BE2C (cell line): Measurements from ENCODE around the gene OXT.

ENCODE experiments used
- DNase-seq: peaks from one replicate; pipeline ENCODE4 v3.0.0-alpha.2; 2020
- H3K27me3 ChIP-seq: fragments of 250-450 bp; sonication (Bioruptor Pico); 2 replicates; pipeline ENCODE4 v1.5.1; 2020; ENCODE audit warnings: mild to moderate bottlenecking
- H3K36me3 ChIP-seq: fragments of 250-450 bp; sonication (Bioruptor Pico); 2 replicates; pipeline ENCODE4 v1.5.1; 2020; ENCODE audit warnings: mild to moderate bottlenecking
- H3K4me1 ChIP-seq: fragments of 250-450 bp; sonication (Bioruptor Pico); 2 replicates; pipeline ENCODE4 v1.5.1; 2020
- H3K4me3 ChIP-seq: 2 replicates; pipeline ENCODE4 v1.5.1; 2011; ENCODE audit warnings: low read depth, low read length
- H3K9me3 ChIP-seq: fragments of 250-450 bp; sonication (Bioruptor Pico); 2 replicates; pipeline ENCODE4 v1.5.1; 2020
- TF ChIP-seq, protein P1 (sequence below): IDR thresholded peaks from 2 replicates; pipeline ENCODE4 v1.5.1; 2012; ENCODE audit warnings: mild to moderate bottlenecking, low read depth, low read length

OXT gene

GRCh38 chr20:3037654-3038053 is 33.8 kb upstream of the OXT start:
- no peaks in the 10 kb centered on the region for H3K9me3 ChIP-seq
- H3K4me3 ChIP-seq: no peak overlapping the region
- H3K36me3 ChIP-seq: no peaks in the 10 kb centered on the region
- H3K4me1 ChIP-seq: no peaks in the 10 kb centered on the region
- TF ChIP-seq, protein P1, sequence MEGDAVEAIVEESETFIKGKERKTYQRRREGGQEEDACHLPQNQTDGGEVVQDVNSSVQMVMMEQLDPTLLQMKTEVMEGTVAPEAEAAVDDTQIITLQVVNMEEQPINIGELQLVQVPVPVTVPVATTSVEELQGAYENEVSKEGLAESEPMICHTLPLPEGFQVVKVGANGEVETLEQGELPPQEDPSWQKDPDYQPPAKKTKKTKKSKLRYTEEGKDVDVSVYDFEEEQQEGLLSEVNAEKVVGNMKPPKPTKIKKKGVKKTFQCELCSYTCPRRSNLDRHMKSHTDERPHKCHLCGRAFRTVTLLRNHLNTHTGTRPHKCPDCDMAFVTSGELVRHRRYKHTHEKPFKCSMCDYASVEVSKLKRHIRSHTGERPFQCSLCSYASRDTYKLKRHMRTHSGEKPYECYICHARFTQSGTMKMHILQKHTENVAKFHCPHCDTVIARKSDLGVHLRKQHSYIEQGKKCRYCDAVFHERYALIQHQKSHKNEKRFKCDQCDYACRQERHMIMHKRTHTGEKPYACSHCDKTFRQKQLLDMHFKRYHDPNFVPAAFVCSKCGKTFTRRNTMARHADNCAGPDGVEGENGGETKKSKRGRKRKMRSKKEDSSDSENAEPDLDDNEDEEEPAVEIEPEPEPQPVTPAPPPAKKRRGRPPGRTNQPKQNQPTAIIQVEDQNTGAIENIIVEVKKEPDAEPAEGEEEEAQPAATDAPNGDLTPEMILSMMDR: no peak
- H3K27me3 ChIP-seq: no peaks in the 10 kb centered on the region
- DNase-seq: no peak

DNA sequence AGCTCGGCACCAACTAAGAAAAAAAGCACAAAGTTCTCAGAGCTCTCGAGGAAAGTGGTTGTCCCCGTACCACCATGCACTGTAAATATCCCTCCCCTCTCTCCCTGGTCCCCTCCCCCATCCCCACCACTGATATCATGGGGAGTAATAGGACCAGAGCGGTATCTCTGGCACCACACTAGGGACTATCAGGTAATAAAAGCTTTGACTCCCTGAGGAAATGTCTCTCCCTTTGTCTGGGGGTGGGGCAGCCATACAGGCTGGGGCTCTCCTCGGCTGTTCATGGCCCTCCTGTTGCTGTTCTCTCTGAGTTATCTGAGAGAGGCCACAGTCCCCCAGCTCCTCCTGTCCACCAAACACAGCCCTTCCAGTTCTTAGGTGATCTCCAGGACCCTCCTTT is 33.0 kb upstream of the OXT start:
- DNase-seq: no peak
- no peaks in the 10 kb centered on the region for H3K9me3 ChIP-seq
- no peaks in the 10 kb centered on the region for H3K27me3 ChIP-seq
- no peak overlapping the region for H3K4me3 ChIP-seq
- TF ChIP-seq, protein P1: no peak
- H3K4me1 ChIP-seq: no peaks in the 10 kb centered on the region
- H3K36me3 ChIP-seq: no peaks in the 10 kb centered on the region

DNA sequence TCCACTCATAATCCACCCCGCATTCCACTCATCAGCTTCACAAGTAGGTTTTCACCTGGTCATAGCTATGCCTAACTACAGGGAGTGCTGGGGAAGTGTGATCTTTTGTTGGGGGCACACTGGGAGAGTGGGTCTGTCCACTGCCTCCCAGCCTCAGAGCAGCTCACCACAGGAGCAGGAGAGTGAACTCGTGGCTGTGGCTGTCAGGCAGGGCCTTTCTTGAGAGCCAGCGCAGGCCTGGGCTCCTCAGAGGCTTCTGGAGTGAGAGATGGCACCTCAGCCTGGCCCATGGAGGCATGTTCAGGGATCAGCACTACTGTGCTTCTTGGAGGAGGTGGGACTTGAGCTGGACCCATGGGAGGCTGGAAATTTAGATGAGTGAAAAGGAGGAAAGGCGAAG is 32.0 kb upstream of the OXT start:
- TF ChIP-seq, protein P1: no peak
- no peak overlapping the region for H3K4me3 ChIP-seq
- H3K36me3 ChIP-seq: no peaks in the 10 kb centered on the region

GRCh38 chr20:3040086-3040485 is 31.3 kb upstream of the OXT start:
- no peaks in the 10 kb centered on the region for H3K4me1 ChIP-seq
- H3K27me3 ChIP-seq: no peaks in the 10 kb centered on the region
- no peak for DNase-seq
- no peaks in the 10 kb centered on the region for H3K36me3 ChIP-seq
- no peak overlapping the region for H3K4me3 ChIP-seq
- H3K9me3 ChIP-seq: no peaks in the 10 kb centered on the region
- TF ChIP-seq, protein P1: no peak

More for the DNA sequence above, 32.0 kb upstream of the OXT start:
- no peaks in the 10 kb centered on the region for H3K4me1 ChIP-seq
- DNase-seq: no peak
- no peaks in the 10 kb centered on the region for H3K27me3 ChIP-seq
- no peaks in the 10 kb centered on the region for H3K9me3 ChIP-seq

GRCh38 chr20:3041854-3042409 is 29.5 kb upstream of the OXT start:
- TF ChIP-seq, protein P1: no peak
- Histone ChIP-seq H3K4me1 (no peaks in the 10 kb centered on the region), H3K4me3 (no peak overlapping the region), H3K9me3 (no peaks in the 10 kb centered on the region), H3K36me3 (no peaks in the 10 kb centered on the region), H3K27me3 (no peaks in the 10 kb centered on the region)
- DNase-seq: no peak

GRCh38 chr20:3042625-3043024 is 28.8 kb upstream of the OXT start:
- Histone ChIP-seq H3K4me3 (no peak overlapping the region), H3K36me3 (peaks cover 2% of the 10 kb centered on the region), H3K4me1 (no peaks in the 10 kb centered on the region), H3K27me3 (no peaks in the 10 kb centered on the region), H3K9me3 (no peaks in the 10 kb centered on the region)
- TF ChIP-seq, protein P1: no peak
- DNase-seq: no peak
